Mammary epithelial cell (primary cell): ENCODE results near the gene THADA.

ENCODE experiments used
- CTCF ChIP-seq, 2 donors: IDR thresholded peaks in 1 of 2; conservative IDR thresholded peaks in 1 of 2; 2 replicates each; pipeline ENCODE4 v1.5.1; 2011 to 2012; ENCODE audit warnings: inconsistent platforms in 2 of 2, low read length in 2 of 2, mild to moderate bottlenecking in 2 of 2, control low read depth in 1 of 2, low read depth in 1 of 2; ENCODE audit not compliant: insufficient read depth in 1 of 2; ENCODE audit errors: extremely low read depth in 1 of 2
- EZH2 ChIP-seq: IDR thresholded peaks from 2 replicates; pipeline ENCODE4 v1.6.1; 2012; ENCODE audit warnings: low read length, inconsistent platforms, borderline replicate concordance

DNA sequence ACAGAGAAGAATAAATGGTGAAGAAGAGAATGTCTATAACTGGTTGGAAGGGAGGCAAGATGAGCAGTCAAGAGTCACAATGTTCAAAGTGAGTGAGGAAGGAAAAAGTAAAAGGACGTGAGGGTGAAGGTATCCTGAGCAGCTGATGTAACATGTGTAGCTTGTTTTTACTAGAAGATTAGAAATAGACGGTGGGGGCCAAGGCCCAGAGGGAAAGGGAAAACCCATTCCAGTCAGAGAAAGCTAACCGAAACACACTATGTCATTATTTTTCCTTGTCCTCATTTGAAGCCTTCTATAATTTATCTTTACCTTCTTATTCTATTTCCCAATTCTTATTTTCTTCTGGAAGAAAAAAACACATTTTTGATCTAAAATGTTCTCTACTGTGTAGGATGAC lies 176.6 kb downstream of the THADA start:
- TF ChIP-seq CTCF (conservative IDR thresholded peaks at IDR 0.05 in 1 of 2, IDR thresholded peaks at IDR 0.05 in 1 of 2; ENCODE audit: extremely low read depth in 1 of 2, insufficient read depth in 1 of 2, low read depth in 1 of 2, low read length in 2 of 2) (no peak), EZH2 (no peak)
